Erythroblast (primary cell): ENCODE measurements around the gene SLC35F1.

Experiments used
- GATA1 ChIP-seq: IDR thresholded peaks from 2 replicates; pipeline ENCODE4 v1.6.1; 2011; ENCODE audit warnings: low read depth, mild to moderate bottlenecking, control low read depth, low read length, moderate library complexity
- POLR2A ChIP-seq: IDR thresholded peaks from 2 replicates; pipeline ENCODE4 v1.6.1; 2011; ENCODE audit warnings: mild to moderate bottlenecking, low read length

DNA sequence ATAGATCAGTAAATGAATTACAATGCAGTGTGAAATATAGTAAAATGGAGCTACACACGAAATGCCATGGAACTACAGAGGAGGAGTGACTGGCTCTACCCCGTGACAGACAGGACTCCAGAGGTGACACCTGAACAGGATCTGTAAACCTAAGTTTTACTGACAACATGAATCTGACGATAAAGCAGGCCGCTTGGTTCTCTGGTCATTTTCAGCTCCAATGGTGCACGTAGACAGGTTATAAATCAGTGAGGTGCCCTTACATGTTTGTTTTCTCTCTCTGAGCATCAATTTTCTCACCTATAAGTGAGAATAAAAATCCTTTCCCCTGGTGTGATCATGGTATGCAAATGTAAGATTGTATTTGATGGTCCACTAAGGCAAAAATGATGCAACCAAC, 339.3 kb downstream of the SLC35F1 start:
- TF ChIP-seq POLR2A (no peak), GATA1 (no peak)
